Breast epithelium (tissue), 3 donors: ENCODE measurements around the gene ARGFX.

Experiments
- POLR2A ChIP-seq: fragments of 450-650 bp; IDR thresholded peaks from one replicate; pipeline ENCODE4 v1.6.1; 2016; ENCODE audit warnings: antibody characterized with exemption, mild to moderate bottlenecking, moderate library complexity
- TF ChIP-seq, protein P1 (sequence below), 3 donors: fragments of 450-650 bp; IDR thresholded peaks; one replicate each; pipeline ENCODE4 v1.5.1; 2016 to 2017; ENCODE audit warnings: antibody characterized with exemption in 3 of 3, mild to moderate bottlenecking in 3 of 3, moderate library complexity in 3 of 3

DNA sequence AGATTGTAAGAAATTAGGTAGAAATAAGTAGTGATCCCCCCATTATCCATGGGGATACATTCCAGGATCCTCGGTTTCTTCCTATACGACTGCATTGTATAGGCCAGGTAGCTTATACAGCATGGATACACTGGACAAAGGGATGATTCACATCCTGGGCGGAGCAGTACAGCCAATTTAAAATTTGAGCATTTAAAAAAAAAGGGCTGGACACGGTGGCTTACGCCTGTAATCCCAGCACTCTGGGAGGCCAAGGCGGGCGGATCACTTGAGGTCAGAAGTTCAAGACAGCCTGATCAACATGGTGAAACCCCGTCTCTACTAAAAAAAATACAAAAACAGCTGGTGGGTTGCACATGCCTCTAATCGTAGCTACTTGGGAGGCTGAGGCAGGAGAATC is 976 bp upstream of the ARGFX start:
- TF ChIP-seq, protein P1, sequence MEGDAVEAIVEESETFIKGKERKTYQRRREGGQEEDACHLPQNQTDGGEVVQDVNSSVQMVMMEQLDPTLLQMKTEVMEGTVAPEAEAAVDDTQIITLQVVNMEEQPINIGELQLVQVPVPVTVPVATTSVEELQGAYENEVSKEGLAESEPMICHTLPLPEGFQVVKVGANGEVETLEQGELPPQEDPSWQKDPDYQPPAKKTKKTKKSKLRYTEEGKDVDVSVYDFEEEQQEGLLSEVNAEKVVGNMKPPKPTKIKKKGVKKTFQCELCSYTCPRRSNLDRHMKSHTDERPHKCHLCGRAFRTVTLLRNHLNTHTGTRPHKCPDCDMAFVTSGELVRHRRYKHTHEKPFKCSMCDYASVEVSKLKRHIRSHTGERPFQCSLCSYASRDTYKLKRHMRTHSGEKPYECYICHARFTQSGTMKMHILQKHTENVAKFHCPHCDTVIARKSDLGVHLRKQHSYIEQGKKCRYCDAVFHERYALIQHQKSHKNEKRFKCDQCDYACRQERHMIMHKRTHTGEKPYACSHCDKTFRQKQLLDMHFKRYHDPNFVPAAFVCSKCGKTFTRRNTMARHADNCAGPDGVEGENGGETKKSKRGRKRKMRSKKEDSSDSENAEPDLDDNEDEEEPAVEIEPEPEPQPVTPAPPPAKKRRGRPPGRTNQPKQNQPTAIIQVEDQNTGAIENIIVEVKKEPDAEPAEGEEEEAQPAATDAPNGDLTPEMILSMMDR (IDR thresholded peaks at IDR 0.05), result no peak
- TF ChIP-seq POLR2A, result no peak
